ENCODE measurements around the gene TCN2.

DNA sequence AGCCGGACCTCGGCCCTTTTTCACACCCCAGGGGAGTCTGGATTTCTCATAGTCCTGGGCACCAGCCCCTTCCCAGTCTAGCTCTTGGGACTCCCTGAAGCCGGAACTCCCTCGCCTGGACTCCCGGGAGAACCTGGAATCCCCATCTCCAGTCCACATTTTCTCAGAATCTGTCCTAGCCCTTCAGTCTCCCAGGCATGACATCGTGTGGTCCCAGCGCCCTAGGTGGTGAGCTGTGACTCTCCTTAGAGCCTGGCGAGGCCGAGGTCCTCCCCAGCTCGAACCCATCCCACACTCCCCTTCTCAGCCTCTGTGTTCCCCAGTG lies 61.4 kb downstream of the TCN2 start:
- TF ChIP-seq, protein P1, sequence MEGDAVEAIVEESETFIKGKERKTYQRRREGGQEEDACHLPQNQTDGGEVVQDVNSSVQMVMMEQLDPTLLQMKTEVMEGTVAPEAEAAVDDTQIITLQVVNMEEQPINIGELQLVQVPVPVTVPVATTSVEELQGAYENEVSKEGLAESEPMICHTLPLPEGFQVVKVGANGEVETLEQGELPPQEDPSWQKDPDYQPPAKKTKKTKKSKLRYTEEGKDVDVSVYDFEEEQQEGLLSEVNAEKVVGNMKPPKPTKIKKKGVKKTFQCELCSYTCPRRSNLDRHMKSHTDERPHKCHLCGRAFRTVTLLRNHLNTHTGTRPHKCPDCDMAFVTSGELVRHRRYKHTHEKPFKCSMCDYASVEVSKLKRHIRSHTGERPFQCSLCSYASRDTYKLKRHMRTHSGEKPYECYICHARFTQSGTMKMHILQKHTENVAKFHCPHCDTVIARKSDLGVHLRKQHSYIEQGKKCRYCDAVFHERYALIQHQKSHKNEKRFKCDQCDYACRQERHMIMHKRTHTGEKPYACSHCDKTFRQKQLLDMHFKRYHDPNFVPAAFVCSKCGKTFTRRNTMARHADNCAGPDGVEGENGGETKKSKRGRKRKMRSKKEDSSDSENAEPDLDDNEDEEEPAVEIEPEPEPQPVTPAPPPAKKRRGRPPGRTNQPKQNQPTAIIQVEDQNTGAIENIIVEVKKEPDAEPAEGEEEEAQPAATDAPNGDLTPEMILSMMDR (conservative IDR thresholded peaks at IDR 0.05; ENCODE audit: low read length): no peak
- no peak for TF ChIP-seq EZH2phosphoT487 (IDR thresholded peaks at IDR 0.05; ENCODE audit: borderline replicate concordance, low read depth, low read length)
